HS-5 (cell line): Measurements from ENCODE around the gene PER2.
A peak's percentile ranks its signal among the peaks of the same experiment; 100 is the strongest.

ENCODE experiments used
- DNase-seq: peaks from one replicate; pipeline ENCODE4 v3.0.0-alpha.2; 2012; ENCODE audit warnings: low read depth

PER2 gene

GRCh38 chr2:238247841-238248453 lies 40.5 kb downstream of the PER2 start:
- no peak for DNase-seq

- no peak for DNase-seq
Measured at GRCh38 chr2:238247002-238247822, 41.2 kb downstream of the PER2 start.

- no peak for DNase-seq
Measured at GRCh38 chr2:238244151-238244550, 44.3 kb downstream of the PER2 start.

- DNase-seq: no peak
Measured at GRCh38 chr2:238243496-238244076, 44.8 kb downstream of the PER2 start.

- no peak for DNase-seq
Measured at GRCh38 chr2:238242731-238243495, 45.5 kb downstream of the PER2 start.

GRCh38 chr2:238241970-238242369 lies 46.4 kb downstream of the PER2 start:
- no peak for DNase-seq

GRCh38 chr2:238240757-238241711 lies 47.4 kb downstream of the PER2 start:
- no peak for DNase-seq

GRCh38 chr2:238239863-238240756 lies 48.3 kb downstream of the PER2 start, which contains the start of gene HES6:
HES6 (minus strand) TSS chr2:238240038; CDS start chr2:238239905, 133 bp downstream.
- peak; percentile 34 for DNase-seq

- no peak for DNase-seq
Measured at GRCh38 chr2:238239543-238239862, 48.9 kb downstream of the PER2 start.

GRCh38 chr2:238238766-238239542 lies 49.5 kb downstream of the PER2 start:
- DNase-seq: no peak

GRCh38 chr2:238238311-238238765 lies 50.1 kb downstream of the PER2 start:
- DNase-seq: no peak

GRCh38 chr2:238237431-238238135 lies 50.8 kb downstream of the PER2 start:
- no peak for DNase-seq

- DNase-seq: no peak
Measured at GRCh38 chr2:238236571-238236970, 51.8 kb downstream of the PER2 start.

- no peak for DNase-seq
Measured at GRCh38 chr2:238235856-238236255, 52.6 kb downstream of the PER2 start.

- DNase-seq: no peak
Measured at GRCh38 chr2:238235331-238235732, 53.1 kb downstream of the PER2 start.

GRCh38 chr2:238233625-238234024 lies 54.8 kb downstream of the PER2 start:
- DNase-seq: no peak

- no peak for DNase-seq
Measured at GRCh38 chr2:238231809-238232208, 56.6 kb downstream of the PER2 start.

GRCh38 chr2:238231251-238231793 lies 57.1 kb downstream of the PER2 start:
- DNase-seq: no peak
